Activated CD4-positive, alpha-beta T cell treated with anti-CD3 and anti-CD28 coated beads for 4 hours (primary cell): Measurements from ENCODE around the gene TBC1D5.
"Not testable (repeated sequence)": the region's sequence is repeated elsewhere in the genome, so short reads cannot be mapped to it uniquely, and the experiment has no call there.

Experiments
- DNase-seq, 2 donors: peaks; one replicate each; pipeline ENCODE4 v3.0.0-alpha.2; 2020

TBC1D5 gene

GRCh38 chr3:17640466-17640865 lies 102.0 kb downstream of the TBC1D5 start:
- DNase-seq: no peak

GRCh38 chr3:17639765-17640164 lies 102.7 kb downstream of the TBC1D5 start:
- DNase-seq: no peak

- no peak for DNase-seq
These were observed 103.2 kb downstream of the TBC1D5 start for GRCh38 chr3:17639257-17639656.

- DNase-seq: no peak
These were observed 104.1 kb downstream of the TBC1D5 start for GRCh38 chr3:17638356-17638755.

GRCh38 chr3:17635675-17636074 lies 106.8 kb downstream of the TBC1D5 start:
- not testable (repeated sequence) for DNase-seq

- DNase-seq: no peak
These were observed 107.5 kb downstream of the TBC1D5 start for GRCh38 chr3:17634964-17635363.

GRCh38 chr3:17634201-17634600 lies 108.2 kb downstream of the TBC1D5 start:
- DNase-seq: no peak

GRCh38 chr3:17632401-17633100 lies 109.9 kb downstream of the TBC1D5 start:
- no peak for DNase-seq

GRCh38 chr3:17631609-17632008 lies 110.8 kb downstream of the TBC1D5 start:
- no peak for DNase-seq

GRCh38 chr3:17629400-17629799 lies 113.0 kb downstream of the TBC1D5 start:
- no peak for DNase-seq

- DNase-seq: no peak
These were observed 116.0 kb downstream of the TBC1D5 start for GRCh38 chr3:17626395-17626794.

- no peak for DNase-seq
These were observed 117.3 kb downstream of the TBC1D5 start for GRCh38 chr3:17625133-17625532.

- no peak for DNase-seq
These were observed 119.0 kb downstream of the TBC1D5 start for GRCh38 chr3:17623464-17623863.

GRCh38 chr3:17619968-17620367 lies 122.5 kb downstream of the TBC1D5 start:
- DNase-seq: no peak

GRCh38 chr3:17613017-17613416 lies 129.4 kb downstream of the TBC1D5 start:
- not testable (repeated sequence) for DNase-seq

GRCh38 chr3:17607905-17608304 lies 134.5 kb downstream of the TBC1D5 start:
- no peak for DNase-seq

- no peak for DNase-seq
These were observed 136.5 kb downstream of the TBC1D5 start for GRCh38 chr3:17605934-17606333.

GRCh38 chr3:17605032-17605431 lies 137.4 kb downstream of the TBC1D5 start:
- DNase-seq: no peak

- DNase-seq: no peak
These were observed 140.3 kb downstream of the TBC1D5 start for GRCh38 chr3:17602126-17602525.

GRCh38 chr3:17592956-17593355 lies 149.5 kb downstream of the TBC1D5 start:
- DNase-seq: no peak

- DNase-seq: no peak
These were observed 152.0 kb downstream of the TBC1D5 start for GRCh38 chr3:17590465-17590864.

- no peak for DNase-seq
These were observed 152.5 kb downstream of the TBC1D5 start for GRCh38 chr3:17589888-17590287.

GRCh38 chr3:17588422-17588821 lies 154.0 kb downstream of the TBC1D5 start:
- DNase-seq: no peak

- no peak for DNase-seq
These were observed 156.8 kb downstream of the TBC1D5 start for GRCh38 chr3:17585394-17586325.
